HepG2 (cell line): ENCODE measurements around the gene RPS15A. TPM values are rescaled to one million over a fixed set of nuclear protein-coding genes. Genes with fewer than 3 reads are reported as not detected.

ENCODE experiments used
- EEA1 ChIP-seq: sonication (generic); formaldehyde crosslinking; IDR thresholded peaks from 2 replicates; pipeline ENCODE4 v1.5.1; 2020; ENCODE audit warnings: mild to moderate bottlenecking, missing genetic modification reagents, borderline replicate concordance
- FOXA1 ChIP-seq, 2 experiments: fragments of 450-650 bp in 1 of 2; sonication (generic) in 1 of 2; formaldehyde crosslinking in 1 of 2; IDR thresholded peaks; 2 replicates each; pipeline versions ENCODE4 v1.4.0 to v1.6.1; 2016 to 2020; ENCODE audit warnings: missing genetic modification reagents in 1 of 2
- GPBP1L1 ChIP-seq: sonication (generic); formaldehyde crosslinking; IDR thresholded peaks from 2 replicates; pipeline ENCODE4 v1.5.0; 2020; ENCODE audit warnings: mild to moderate bottlenecking, missing genetic modification reagents
- HMGA1 ChIP-seq: sonication (generic); formaldehyde crosslinking; conservative IDR thresholded peaks from 2 replicates; pipeline ENCODE4 v1.4.0; 2020; ENCODE audit warnings: missing genetic modification reagents
- JUND ChIP-seq: sonication (generic); formaldehyde crosslinking; IDR thresholded peaks from 2 replicates; pipeline ENCODE4 v1.8.0; 2022; ENCODE audit warnings: mild to moderate bottlenecking, missing genetic modification reagents
- MBNL3 ChIP-seq: fragments of 250-450 bp; sonication (Bioruptor Pico); conservative IDR thresholded peaks from 2 replicates; pipeline ENCODE4 v1.8.0; 2022; ENCODE audit warnings: mild to moderate bottlenecking, inconsistent platforms
- MED8 ChIP-seq: sonication (generic); formaldehyde crosslinking; IDR thresholded peaks from 2 replicates; pipeline ENCODE4 v1.8.1; 2023; ENCODE audit warnings: mild to moderate bottlenecking, missing genetic modification reagents; ENCODE audit not compliant: insufficient replicate concordance
- NRL ChIP-seq: sonication (generic); formaldehyde crosslinking; IDR thresholded peaks from 2 replicates; pipeline ENCODE4 v1.5.0; 2020; ENCODE audit warnings: missing genetic modification reagents, mild to moderate bottlenecking, moderate library complexity, borderline replicate concordance
- REST ChIP-seq, 2 experiments: IDR thresholded peaks; 2 replicates each; pipeline ENCODE4 v1.6.1; 2011 to 2012; ENCODE audit warnings: low read length in 2 of 2, borderline replicate concordance in 1 of 2, low read depth in 1 of 2, mild to moderate bottlenecking in 1 of 2, moderate library complexity in 1 of 2
- TOE1 ChIP-seq: sonication (generic); formaldehyde crosslinking; IDR thresholded peaks from 2 replicates; pipeline ENCODE4 v1.4.0; 2020; ENCODE audit warnings: mild to moderate bottlenecking, missing genetic modification reagents
- ZFP91 ChIP-seq: sonication (generic); formaldehyde crosslinking; IDR thresholded peaks from 2 replicates; pipeline ENCODE4 v1.9.0; 2022; ENCODE audit warnings: missing genetic modification reagents, mild to moderate bottlenecking, borderline replicate concordance
- ZGPAT ChIP-seq: IDR thresholded peaks from 2 replicates; pipeline ENCODE4 v1.6.1; 2016; ENCODE audit warnings: mild to moderate bottlenecking
- ZNF34 ChIP-seq: sonication (generic); formaldehyde crosslinking; IDR thresholded peaks from 2 replicates; pipeline ENCODE4 v1.4.0; 2020; ENCODE audit warnings: mild to moderate bottlenecking, missing genetic modification reagents, borderline replicate concordance
- ZNF354B ChIP-seq: sonication (generic); formaldehyde crosslinking; IDR thresholded peaks from 2 replicates; pipeline ENCODE4 v1.8.0; 2022; ENCODE audit warnings: mild to moderate bottlenecking, missing genetic modification reagents
- ZNF367 ChIP-seq: sonication (generic); formaldehyde crosslinking; IDR thresholded peaks from 2 replicates; pipeline ENCODE4 v1.4.0; 2020; ENCODE audit warnings: missing genetic modification reagents, borderline replicate concordance
- ZNF414 ChIP-seq: sonication (generic); formaldehyde crosslinking; IDR thresholded peaks from 2 replicates; pipeline ENCODE4 v1.5.0; 2020; ENCODE audit warnings: missing genetic modification reagents
- ZNF747 ChIP-seq: sonication (generic); formaldehyde crosslinking; IDR thresholded peaks from 2 replicates; pipeline ENCODE4 v1.8.1; 2023; ENCODE audit warnings: missing genetic modification reagents, mild to moderate bottlenecking, borderline replicate concordance
- polyA plus RNA-seq, 8 experiments: library from polyadenylated mRNA; depleted of rRNA in 3 of 8; stranded (reverse) in 7 of 8; unstranded in 1 of 8; fragments of >200 nt; fragmentation: Illumina TruSeq in 4 of 8; extraction: Trizol in 4 of 8; gene quantifications; 2 replicates each; pipeline versions ENCODE4 v1.2.1 to v1.2.3, GENCODE V29; 2011 to 2016; ENCODE audit warnings: low read depth in 4 of 8, missing spikeins in 1 of 8, mixed read lengths in 1 of 8; ENCODE audit not compliant: insufficient read depth in 1 of 8
- total RNA-seq, 5 experiments: library from RNA; depleted of rRNA; stranded (reverse); fragments of >200 nt; fragmentation: Illumina TruSeq; extraction: Trizol; gene quantifications; 2 replicates each; pipeline ENCODE4 v1.2.3, GENCODE V29; 2016; ENCODE audit warnings: low read depth in 1 of 5
- TF ChIP-seq, protein P1 (sequence below): sonication (generic); formaldehyde crosslinking; IDR thresholded peaks from 2 replicates; pipeline ENCODE4 v1.4.0; 2020; ENCODE audit warnings: missing genetic modification reagents

The RPS15A gene
- total and polyA plus RNA-seq, 2 of the 13 experiments (the other 11 are each of a cell fraction or from before 2014, with no cell fraction given), result 5,489 to 9,457 TPM

GRCh38 chr16:18789850-18790706, at the start of gene RPS15A (continued):
- TF ChIP-seq ZFP91 (CRISPR knock-in tag) (peak; percentile 98), REST (IDR thresholded peaks at IDR 0.05; ENCODE audit: borderline replicate concordance in 1 of 2, low read depth in 1 of 2, low read length in 2 of 2) (peak in 1 of 2 experiments; percentile 80; a peak in 1 of 4 replicates), EEA1 (peak; percentile 84), ZGPAT (CRISPR knock-in tag) (peak; percentile 99), ZNF367 (CRISPR knock-in tag) (0 out of 2 replicates have a peak, but pooled peaks have one; percentile 68), TOE1 (peak; percentile 92), NRL (CRISPR knock-in tag) (peak; percentile 100), MED8 (CRISPR knock-in tag) (peak; percentile 99), ZNF414 (CRISPR knock-in tag) (peak; percentile 97), FOXA1 (IDR thresholded peaks at IDR 0.05) (no peak), FOXA1 (CRISPR knock-in tag; IDR thresholded peaks at IDR 0.05) (no peak), ZNF747 (CRISPR knock-in tag) (peak; percentile 88; the same call in 1 of the 2 replicates), ZNF34 (peak; percentile 86; the same call in 1 of the 2 replicates), HMGA1 (no peak), JUND (CRISPR knock-in tag) (peak; percentile 47; the same call in 1 of the 2 replicates), ZNF354B (CRISPR knock-in tag) (peak; percentile 98), GPBP1L1 (no peak), MBNL3 (CRISPR knock-in tag) (0 out of 2 replicates have a peak, but pooled peaks have one; percentile 17)
- TF ChIP-seq, protein P1, sequence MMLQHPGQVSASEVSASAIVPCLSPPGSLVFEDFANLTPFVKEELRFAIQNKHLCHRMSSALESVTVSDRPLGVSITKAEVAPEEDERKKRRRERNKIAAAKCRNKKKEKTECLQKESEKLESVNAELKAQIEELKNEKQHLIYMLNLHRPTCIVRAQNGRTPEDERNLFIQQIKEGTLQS (CRISPR knock-in tag), result peak; percentile 68
